ENCODE measurements around the gene ALDH7A1.

DNA sequence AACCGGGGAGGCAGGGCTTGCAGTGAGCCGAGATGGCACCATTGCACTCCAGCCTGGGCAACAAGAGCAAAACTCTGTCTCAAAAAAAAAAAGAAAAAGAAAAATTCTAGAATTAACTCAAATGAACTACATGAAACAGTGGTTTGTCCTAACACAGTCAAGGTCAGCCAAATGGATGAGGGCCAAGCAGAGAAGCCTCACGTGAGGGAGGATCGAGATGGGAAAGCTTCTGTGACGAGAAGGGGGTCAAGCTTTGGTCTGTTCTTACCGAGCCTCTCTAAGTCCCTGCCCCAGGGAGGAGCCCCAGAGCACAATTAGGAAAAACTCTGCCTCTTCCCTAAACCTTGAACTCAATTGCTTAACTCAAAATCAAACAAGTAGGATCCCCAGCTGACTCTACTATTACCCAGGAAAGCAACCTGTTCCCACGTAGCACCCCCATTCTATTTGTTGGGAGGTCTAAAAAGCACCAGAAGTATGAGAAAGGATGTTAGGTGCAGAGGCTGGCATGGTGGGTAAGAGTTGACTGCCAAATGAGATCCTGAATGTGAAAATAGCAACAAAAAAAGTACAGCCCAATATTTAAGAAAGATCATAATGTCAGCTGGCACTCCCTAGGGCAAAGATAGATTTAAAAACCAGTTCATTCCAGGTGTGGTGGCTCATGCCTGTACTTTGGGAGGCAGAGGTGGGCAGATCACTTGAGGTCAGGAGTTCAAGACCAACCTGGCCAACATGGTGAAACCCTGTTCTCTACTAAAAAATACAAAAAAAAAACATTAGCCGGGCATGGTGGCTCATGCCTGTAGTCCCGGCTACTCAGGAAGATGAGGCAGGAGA, 7.2 kb downstream of the ALDH7A1 start:
- TF ChIP-seq, protein P1, sequence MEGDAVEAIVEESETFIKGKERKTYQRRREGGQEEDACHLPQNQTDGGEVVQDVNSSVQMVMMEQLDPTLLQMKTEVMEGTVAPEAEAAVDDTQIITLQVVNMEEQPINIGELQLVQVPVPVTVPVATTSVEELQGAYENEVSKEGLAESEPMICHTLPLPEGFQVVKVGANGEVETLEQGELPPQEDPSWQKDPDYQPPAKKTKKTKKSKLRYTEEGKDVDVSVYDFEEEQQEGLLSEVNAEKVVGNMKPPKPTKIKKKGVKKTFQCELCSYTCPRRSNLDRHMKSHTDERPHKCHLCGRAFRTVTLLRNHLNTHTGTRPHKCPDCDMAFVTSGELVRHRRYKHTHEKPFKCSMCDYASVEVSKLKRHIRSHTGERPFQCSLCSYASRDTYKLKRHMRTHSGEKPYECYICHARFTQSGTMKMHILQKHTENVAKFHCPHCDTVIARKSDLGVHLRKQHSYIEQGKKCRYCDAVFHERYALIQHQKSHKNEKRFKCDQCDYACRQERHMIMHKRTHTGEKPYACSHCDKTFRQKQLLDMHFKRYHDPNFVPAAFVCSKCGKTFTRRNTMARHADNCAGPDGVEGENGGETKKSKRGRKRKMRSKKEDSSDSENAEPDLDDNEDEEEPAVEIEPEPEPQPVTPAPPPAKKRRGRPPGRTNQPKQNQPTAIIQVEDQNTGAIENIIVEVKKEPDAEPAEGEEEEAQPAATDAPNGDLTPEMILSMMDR (IDR thresholded peaks at IDR 0.05; ENCODE audit: low read length), result no peak
- no peak for TF ChIP-seq EZH2 (optimal IDR thresholded peaks at IDR 0.05; ENCODE audit: low read depth, low read length)
- no peak for TF ChIP-seq EZH2phosphoT487 (IDR thresholded peaks at IDR 0.05; ENCODE audit: low read length)
